SK-N-SH treated with all-trans-retinoic acid at 6 μM for 48 hours (cell line): Measurements from ENCODE around the gene ZFAND3.

Experiments
- RARB ChIP-seq: fragments of 250-450 bp; sonication (Bioruptor Pico); IDR thresholded peaks from 2 replicates; pipeline ENCODE4 v1.8.0; 2021; ENCODE audit warnings: mild to moderate bottlenecking, moderate library complexity
- ZC3H10 ChIP-seq: fragments of 250-450 bp; sonication (Bioruptor Pico); IDR thresholded peaks from 2 replicates; pipeline ENCODE4 v1.5.1; 2021; ENCODE audit warnings: mild to moderate bottlenecking, moderate library complexity
- ZFP30 ChIP-seq: fragments of 450-650 bp; formaldehyde crosslinking; IDR thresholded peaks from 2 replicates; pipeline ENCODE4 v1.5.0; 2022; ENCODE audit warnings: mild to moderate bottlenecking, moderate library complexity
- TF ChIP-seq, protein P1 (sequence below): fragments of 250-450 bp; sonication (Bioruptor Pico); IDR thresholded peaks from 2 replicates; pipeline ENCODE4 v1.5.1; 2020; ENCODE audit warnings: low read depth, mild to moderate bottlenecking, moderate library complexity

DNA sequence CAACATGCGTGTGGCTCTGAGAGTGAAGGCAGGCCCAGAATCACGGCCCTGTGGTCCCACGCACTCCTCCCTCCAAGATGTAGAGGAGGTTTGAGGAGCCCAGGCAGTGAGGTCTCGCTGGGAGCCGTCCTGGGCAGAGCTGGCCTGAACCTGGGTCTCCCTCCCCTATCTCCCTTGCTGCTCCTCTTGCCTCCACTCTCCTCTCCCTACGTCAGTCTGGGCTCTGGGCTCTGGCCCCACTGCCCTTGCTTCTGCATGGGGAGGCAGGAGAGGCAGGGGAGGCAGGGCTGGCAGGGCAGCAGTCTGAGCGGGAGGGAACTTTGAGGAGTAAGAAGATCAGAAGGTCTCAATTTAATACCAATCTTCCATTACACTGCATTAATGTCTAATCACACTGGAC, 375.1 kb downstream of the ZFAND3 start:
- TF ChIP-seq, protein P1, sequence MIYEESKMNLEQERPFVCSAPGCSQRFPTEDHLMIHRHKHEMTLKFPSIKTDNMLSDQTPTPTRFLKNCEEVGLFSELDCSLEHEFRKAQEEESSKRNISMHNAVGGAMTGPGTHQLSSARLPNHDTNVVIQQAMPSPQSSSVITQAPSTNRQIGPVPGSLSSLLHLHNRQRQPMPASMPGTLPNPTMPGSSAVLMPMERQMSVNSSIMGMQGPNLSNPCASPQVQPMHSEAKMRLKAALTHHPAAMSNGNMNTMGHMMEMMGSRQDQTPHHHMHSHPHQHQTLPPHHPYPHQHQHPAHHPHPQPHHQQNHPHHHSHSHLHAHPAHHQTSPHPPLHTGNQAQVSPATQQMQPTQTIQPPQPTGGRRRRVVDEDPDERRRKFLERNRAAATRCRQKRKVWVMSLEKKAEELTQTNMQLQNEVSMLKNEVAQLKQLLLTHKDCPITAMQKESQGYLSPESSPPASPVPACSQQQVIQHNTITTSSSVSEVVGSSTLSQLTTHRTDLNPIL: no peak
- TF ChIP-seq RARB: no peak
- no peak for TF ChIP-seq ZFP30 (CRISPR knock-in tag)
- no peak for TF ChIP-seq ZC3H10
